HuH-7 (cell line): Measurements from ENCODE around the gene CAPN7.

Source experiments
- DNase-seq: peaks from one replicate; pipeline ENCODE4 v3.0.0; 2011; ENCODE audit warnings: low spot score

The CAPN7 gene

GRCh38 chr3:15199493-15200105, 6.4 kb upstream of the CAPN7 start:
- DNase-seq = no peak

GRCh38 chr3:15204005-15204404, 2.0 kb upstream of the CAPN7 start:
- no peak for DNase-seq

- no peak for DNase-seq
These were observed 538 bp upstream of the CAPN7 start for GRCh38 chr3:15205482-15205933.

- peak; percentile 61 for DNase-seq
These were observed 873 bp downstream of the CAPN7 start for GRCh38 chr3:15206662-15207576.

GRCh38 chr3:15207836-15208504, 1.9 kb downstream of the CAPN7 start:
- no peak for DNase-seq

GRCh38 chr3:15211937-15212336, 5.9 kb downstream of the CAPN7 start:
- no peak for DNase-seq

- DNase-seq = no peak
These were observed 8.7 kb downstream of the CAPN7 start for GRCh38 chr3:15214758-15215157.

- DNase-seq = no peak
These were observed 9.9 kb downstream of the CAPN7 start for GRCh38 chr3:15215996-15216395.

GRCh38 chr3:15216501-15216900, 10.5 kb downstream of the CAPN7 start:
- DNase-seq = no peak

GRCh38 chr3:15217011-15217671, 11.1 kb downstream of the CAPN7 start:
- no peak for DNase-seq

GRCh38 chr3:15217841-15218267, 11.8 kb downstream of the CAPN7 start:
- no peak for DNase-seq

GRCh38 chr3:15218689-15219088, 12.6 kb downstream of the CAPN7 start:
- no peak for DNase-seq

GRCh38 chr3:15220056-15220455, 14.0 kb downstream of the CAPN7 start:
- no peak for DNase-seq

GRCh38 chr3:15220661-15221060, 14.6 kb downstream of the CAPN7 start:
- DNase-seq = no peak

GRCh38 chr3:15221574-15222217, 15.7 kb downstream of the CAPN7 start:
- DNase-seq = no peak

- DNase-seq = peak; percentile 28
These were observed 17.9 kb downstream of the CAPN7 start for GRCh38 chr3:15223685-15224572.

- no peak for DNase-seq
These were observed 22.1 kb downstream of the CAPN7 start for GRCh38 chr3:15228147-15228546.

GRCh38 chr3:15229262-15229661, 23.2 kb downstream of the CAPN7 start:
- DNase-seq = no peak

GRCh38 chr3:15241341-15241740, 35.3 kb downstream of the CAPN7 start:
- DNase-seq = no peak

GRCh38 chr3:15243822-15244482, 37.9 kb downstream of the CAPN7 start:
- DNase-seq = no peak
